SH-SY5Y (cell line): ENCODE results near the gene TCF4.

ENCODE experiments used
- GATA2 ChIP-seq: IDR thresholded peaks from 2 replicates; pipeline ENCODE4 v1.6.1; 2011; ENCODE audit warnings: mild to moderate bottlenecking, low read depth, low read length
- GATA3 ChIP-seq: IDR thresholded peaks from 2 replicates; pipeline ENCODE4 v1.6.1; 2011; ENCODE audit warnings: low read depth, mild to moderate bottlenecking, low read length, moderate library complexity

DNA sequence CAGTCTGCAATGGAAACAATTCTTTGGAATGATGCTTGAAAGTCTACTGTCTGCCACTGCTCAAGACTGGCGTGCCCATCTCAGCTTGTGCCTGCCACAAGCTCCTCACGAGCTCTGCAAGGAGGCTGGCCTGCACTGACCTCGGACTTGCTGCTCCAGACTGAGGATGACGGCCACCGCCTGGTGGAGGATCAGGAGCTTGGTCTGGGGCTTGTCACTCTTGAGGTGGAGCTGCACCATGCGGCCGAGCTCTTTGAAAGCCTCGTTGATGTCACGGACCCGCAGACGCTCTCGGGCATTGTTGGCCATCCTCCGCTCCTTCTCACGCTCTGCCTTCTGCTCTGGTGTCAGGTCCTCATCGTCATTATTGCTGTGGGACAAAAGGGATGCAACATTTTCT is 359.3 kb downstream of the TCF4 start:
- TF ChIP-seq GATA2: no peak
- no peak for TF ChIP-seq GATA3
